K562 (cell line): ENCODE data around the gene B4GALT5. TPM values are rescaled to one million over a fixed set of nuclear protein-coding genes. Genes with fewer than 3 reads are reported as not detected.
A peak's percentile ranks its signal among the peaks of the same experiment; 100 is the strongest.

Experiments
- ATF7 ChIP-seq: fragments of 450-650 bp; IDR thresholded peaks from 2 replicates; pipeline ENCODE4 v1.7.1; 2014; ENCODE audit warnings: mild to moderate bottlenecking, moderate library complexity
- CREM ChIP-seq: IDR thresholded peaks from 2 replicates; pipeline ENCODE4 v1.6.1; 2014; ENCODE audit warnings: antibody characterized with exemption, low read depth
- CSDE1 ChIP-seq, 2 experiments: fragments of 450-650 bp; IDR thresholded peaks; 2 replicates each; pipeline ENCODE4 v1.6.1; 2016; ENCODE audit warnings: mild to moderate bottlenecking in 1 of 2
- E2F5 ChIP-seq: sonication (generic); formaldehyde crosslinking; IDR thresholded peaks from 2 replicates; pipeline ENCODE4 v1.8.0; 2022; ENCODE audit warnings: mild to moderate bottlenecking, missing genetic modification reagents
- EHMT2 ChIP-seq: fragments of 450-650 bp; IDR thresholded peaks from 2 replicates; pipeline ENCODE4 v1.6.1; 2018; ENCODE audit warnings: antibody characterized with exemption
- FOXK1 ChIP-seq: sonication (generic); formaldehyde crosslinking; IDR thresholded peaks from 2 replicates; pipeline ENCODE4 v1.8.0; 2022; ENCODE audit warnings: missing genetic modification reagents, mild to moderate bottlenecking, borderline replicate concordance
- HDAC6 ChIP-seq: IDR thresholded peaks from 2 replicates; pipeline ENCODE4 v1.6.1; 2012; ENCODE audit warnings: low read depth, mild to moderate bottlenecking, control low read depth, inconsistent platforms, low read length, moderate library complexity
- LARP7 ChIP-seq: fragments of 450-650 bp; IDR thresholded peaks from 2 replicates; pipeline ENCODE4 v1.6.1; 2016
- MAFK ChIP-seq: IDR thresholded peaks from 2 replicates; pipeline ENCODE4 v1.6.1; 2011; ENCODE audit warnings: low read length, improper control_type of control experiment
- MCM2 ChIP-seq: fragments of 450-650 bp; IDR thresholded peaks from 2 replicates; pipeline ENCODE4 v1.6.1; 2017; ENCODE audit warnings: low read depth, mild to moderate bottlenecking
- PHB ChIP-seq: fragments of 250-450 bp; sonication (Bioruptor Pico); IDR thresholded peaks from 2 replicates; pipeline ENCODE4 v1.5.0; 2021
- PREB ChIP-seq: sonication (generic); formaldehyde crosslinking; IDR thresholded peaks from 2 replicates; pipeline ENCODE4 v1.8.1; 2023; ENCODE audit warnings: mild to moderate bottlenecking, missing genetic modification reagents
- RHOXF2B ChIP-seq: fragments of 250-450 bp; sonication (Bioruptor Pico); conservative IDR thresholded peaks from 2 replicates; pipeline ENCODE4 v1.5.1; 2021
- TFE3 ChIP-seq: fragments of 450-650 bp; formaldehyde crosslinking; IDR thresholded peaks from 2 replicates; pipeline ENCODE4 v1.4.0; 2020; ENCODE audit warnings: mild to moderate bottlenecking, mixed read lengths
- TSC22D4 ChIP-seq: fragments of 450-650 bp; IDR thresholded peaks from 2 replicates; pipeline ENCODE4 v1.6.1; 2016; ENCODE audit warnings: missing genetic modification characterization, missing biosample characterization, control low read depth
- USF2 ChIP-seq: sonication (generic); formaldehyde crosslinking; IDR thresholded peaks from 2 replicates; pipeline ENCODE4 v1.5.0; 2020; ENCODE audit warnings: missing genetic modification reagents
- XRCC3 ChIP-seq: fragments of 450-650 bp; IDR thresholded peaks from 2 replicates; pipeline ENCODE4 v1.6.1; 2017; ENCODE audit warnings: mild to moderate bottlenecking, moderate library complexity
- ZNF217 ChIP-seq: sonication (generic); formaldehyde crosslinking; IDR thresholded peaks from 2 replicates; pipeline ENCODE4 v1.8.0; 2022; ENCODE audit warnings: mild to moderate bottlenecking, missing genetic modification reagents
- ZNF431 ChIP-seq: sonication (generic); formaldehyde crosslinking; IDR thresholded peaks from 2 replicates; pipeline ENCODE4 v1.8.0; 2022; ENCODE audit warnings: mild to moderate bottlenecking, missing genetic modification reagents
- ZNF655 ChIP-seq: fragments of 250-450 bp; sonication (Bioruptor Pico); IDR thresholded peaks from 2 replicates; pipeline ENCODE4 v1.5.0; 2021
- ZNF740 ChIP-seq, 3 experiments: fragments of 200-800 bp in 1 of 3; sonication (Bioruptor generic) in 1 of 3; sonication (generic) in 1 of 3; formaldehyde crosslinking in 1 of 3; IDR thresholded peaks; 2 replicates each; pipeline versions ENCODE4 v1.6.1 to v1.8.0; 2016 to 2022; ENCODE audit warnings: mild to moderate bottlenecking in 2 of 3, missing compliant biosample characterization in 2 of 3, missing genetic modification characterization in 2 of 3, missing genetic modification reagents in 1 of 3
- polyA plus RNA-seq, 8 experiments: library from polyadenylated mRNA; depleted of rRNA in 4 of 8; stranded (reverse) in 5 of 8; unstranded in 3 of 8; fragments of >200 nt; fragmentation: Nextera tagmentation in 2 of 8; fragmentation: Illumina TruSeq in 1 of 8; extraction: Ambion mirVana in 2 of 8; extraction: Trizol in 1 of 8; gene quantifications; 2 replicates each; pipeline versions ENCODE4 v1.2.1 to v1.2.3, GENCODE V29; 2011 to 2014; ENCODE audit warnings: inconsistent platforms in 1 of 8, missing spikeins in 1 of 8
- total RNA-seq, 7 experiments: library from RNA; depleted of rRNA in 6 of 7; stranded (reverse); fragments of >200 nt in 6 of 7; fragmentation: Illumina TruSeq in 2 of 7; extraction: Trizol in 2 of 7; gene quantifications; 2 replicates each; pipeline versions ENCODE4 v1.2.1 to v1.2.3, GENCODE V29; 2011 to 2021; ENCODE audit warnings: low replicate concordance in 1 of 7

B4GALT5 gene
- total and polyA plus RNA-seq, 9 of the 15 experiments (the other 6 are each of a cell fraction or from before 2014, with no cell fraction given) = 8.5 to 32.6 (median 23.4) TPM

GRCh38 chr20:49747707-49748524 lies 34.2 kb upstream of the B4GALT5 start (continued):
- TF ChIP-seq TFE3 (CRISPR knock-in tag) (no peak), MCM2 (no peak), ZNF655 (CRISPR knock-in tag) (no peak), XRCC3 (no peak), ZNF431 (CRISPR knock-in tag) (no peak), TSC22D4 (tag) (no peak), HDAC6 (no peak), MAFK (no peak), ZNF740 (CRISPR knock-in tag; IDR thresholded peaks at IDR 0.05) (no peak), ZNF740 (tag; IDR thresholded peaks at IDR 0.05) (no peak), EHMT2 (no peak), CREM (peak; percentile 58; the same call in 1 of the 2 replicates), ZNF217 (CRISPR knock-in tag) (no peak), PHB (no peak), CSDE1 (IDR thresholded peaks at IDR 0.05) (no peak), RHOXF2B (no peak), FOXK1 (CRISPR knock-in tag) (no peak), PREB (CRISPR knock-in tag) (no peak), E2F5 (CRISPR knock-in tag) (no peak), USF2 (CRISPR knock-in tag) (no peak), LARP7 (no peak), ATF7 (peak; percentile 71)
